22Rv1 (cell line): ENCODE data around the gene SLC22A5.

ENCODE experiments used
- CTCF ChIP-seq: fragments of 450-650 bp; IDR thresholded peaks from 2 replicates; pipeline ENCODE4 v1.5.1; 2017; ENCODE audit warnings: mild to moderate bottlenecking
- ZFX ChIP-seq: fragments of 450-650 bp; IDR thresholded peaks from 2 replicates; pipeline ENCODE4 v1.6.1; 2017; ENCODE audit warnings: antibody characterized with exemption, borderline replicate concordance

- TF ChIP-seq CTCF (no peak), ZFX (no peak)
Observed at GRCh38 chr5:132369007-132369473, 470 bp upstream of the SLC22A5 start.
